Tongue (tissue), 2 donors: ENCODE results near the gene MTRF1. TPM values are rescaled to one million over a fixed set of nuclear protein-coding genes. Genes with fewer than 3 reads are reported as not detected.
"Not testable (repeated sequence)": the region's sequence is repeated elsewhere in the genome, so short reads cannot be mapped to it uniquely, and the experiment has no call there.

Experiments
- DNase-seq: peaks from one replicate; pipeline ENCODE4 v3.0.0-alpha.2; 2015
- total RNA-seq: library from RNA; depleted of rRNA; stranded (reverse); fragments of >200 nt; gene quantifications from one replicate; pipeline ENCODE4 v1.2.3, GENCODE V29; 2014

Gene MTRF1
- total RNA-seq, 1 donor from 2014 or later, result 17.1 TPM

GRCh38 chr13:41279156-41279555 lies 15.8 kb upstream of the MTRF1 start:
- DNase-seq, result not testable (repeated sequence)

GRCh38 chr13:41276824-41277223 lies 13.4 kb upstream of the MTRF1 start:
- DNase-seq, result no peak

GRCh38 chr13:41274881-41275280 lies 11.5 kb upstream of the MTRF1 start:
- no peak for DNase-seq

GRCh38 chr13:41273831-41274441 lies 10.6 kb upstream of the MTRF1 start:
- no peak for DNase-seq

DNA sequence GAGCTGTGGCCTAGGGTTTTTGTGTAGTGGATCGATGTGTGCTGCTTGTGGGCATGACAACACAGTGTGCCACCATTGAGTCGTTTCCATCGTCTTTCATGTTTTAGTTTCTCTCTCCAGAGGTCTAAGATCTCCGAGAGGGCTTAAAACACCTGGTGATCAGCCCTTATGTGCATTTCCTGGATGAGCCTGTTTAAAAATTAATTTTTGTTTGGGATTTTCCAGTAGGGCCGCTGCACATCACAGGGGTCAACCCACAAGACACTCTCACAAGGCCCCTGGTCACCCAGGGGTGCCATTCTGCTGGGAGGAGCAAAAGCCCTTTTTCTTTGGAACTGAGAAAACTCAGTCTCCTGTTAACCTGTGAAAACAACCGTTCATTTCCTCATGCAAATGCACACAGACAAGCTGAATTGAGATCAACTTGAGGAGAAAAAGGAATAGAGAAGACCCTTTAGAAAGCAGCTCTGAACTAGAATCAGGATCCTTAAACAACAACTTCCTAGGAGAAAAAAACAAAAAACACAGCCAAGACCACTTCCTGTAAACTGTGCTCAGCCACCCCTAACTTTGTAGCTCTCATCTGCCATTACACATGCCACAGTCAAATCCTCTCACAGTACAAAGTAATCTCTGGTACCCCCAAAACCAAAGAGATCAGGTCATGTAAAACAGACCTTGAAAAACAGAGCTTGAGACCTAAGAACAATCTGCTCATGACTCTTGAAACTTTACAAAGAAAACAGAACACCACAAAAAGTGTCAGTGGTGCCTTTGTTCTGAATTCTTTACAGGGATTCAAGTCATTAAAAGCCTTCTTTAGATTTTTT lies 8.3 kb upstream of the MTRF1 start:
- no peak for DNase-seq

GRCh38 chr13:41268764-41269163 lies 5.4 kb upstream of the MTRF1 start:
- DNase-seq, result peak; percentile 25

DNA sequence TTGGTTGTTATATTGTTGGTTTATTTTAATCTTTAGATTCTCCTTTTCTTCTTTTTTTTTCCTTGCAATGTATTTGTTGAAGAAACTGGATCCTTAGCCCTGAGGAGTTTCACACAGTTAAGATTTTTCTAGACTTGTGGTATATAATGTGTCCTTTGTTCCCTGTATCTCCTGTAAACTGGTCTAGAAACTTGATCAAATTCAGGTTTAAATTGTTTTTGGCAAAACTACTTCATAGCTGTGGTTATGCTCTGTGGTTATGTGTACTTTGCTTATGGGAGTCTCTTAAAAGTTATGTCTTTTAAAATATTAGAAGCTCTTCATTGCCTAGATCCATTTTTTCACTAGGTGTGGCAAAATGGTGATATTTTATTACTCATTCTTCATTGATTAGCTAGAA lies 3.7 kb upstream of the MTRF1 start:
- no peak for DNase-seq

- no peak for DNase-seq
Observed at GRCh38 chr13:41259875-41260501, 3.4 kb downstream of the MTRF1 start.

DNA sequence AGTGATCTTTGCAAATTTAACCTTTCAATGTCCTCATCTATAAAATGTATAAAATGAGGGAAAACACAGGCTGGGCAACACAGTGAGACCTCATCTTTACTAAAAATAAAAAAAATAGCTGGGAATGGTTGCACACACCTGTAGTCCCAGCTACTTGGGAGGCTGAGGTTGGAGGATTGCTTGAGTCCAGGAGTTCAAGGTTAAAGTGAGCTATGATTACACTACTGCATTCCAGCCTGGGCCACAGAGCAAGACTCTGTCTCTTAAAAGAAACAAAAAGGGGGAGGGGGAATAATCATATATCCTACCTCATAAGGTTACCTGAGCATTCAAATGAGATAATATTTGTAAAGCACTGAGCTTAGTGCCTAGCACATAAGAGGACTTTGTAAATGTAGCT lies 5.8 kb downstream of the MTRF1 start:
- no peak for DNase-seq

DNA sequence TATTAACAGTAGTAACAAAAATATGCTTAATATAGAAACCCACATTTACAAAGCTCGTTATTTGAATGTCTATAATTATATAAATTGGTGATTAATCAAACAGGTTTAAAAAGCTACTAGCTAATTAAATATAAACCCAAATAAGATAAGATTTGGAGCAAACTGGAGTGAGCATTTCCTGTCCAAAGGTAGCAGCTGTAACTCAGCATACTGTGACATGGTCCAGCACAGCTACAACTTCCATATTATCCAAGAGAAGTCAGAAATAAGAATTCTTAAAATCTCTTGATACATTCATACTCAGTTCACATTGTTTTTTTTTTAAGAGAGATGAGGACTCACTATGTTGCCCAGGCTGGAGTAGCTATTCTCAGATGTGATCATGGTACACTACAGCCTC lies 8.5 kb downstream of the MTRF1 start:
- DNase-seq, result no peak

GRCh38 chr13:41250993-41251392 lies 12.4 kb downstream of the MTRF1 start:
- no peak for DNase-seq

DNA sequence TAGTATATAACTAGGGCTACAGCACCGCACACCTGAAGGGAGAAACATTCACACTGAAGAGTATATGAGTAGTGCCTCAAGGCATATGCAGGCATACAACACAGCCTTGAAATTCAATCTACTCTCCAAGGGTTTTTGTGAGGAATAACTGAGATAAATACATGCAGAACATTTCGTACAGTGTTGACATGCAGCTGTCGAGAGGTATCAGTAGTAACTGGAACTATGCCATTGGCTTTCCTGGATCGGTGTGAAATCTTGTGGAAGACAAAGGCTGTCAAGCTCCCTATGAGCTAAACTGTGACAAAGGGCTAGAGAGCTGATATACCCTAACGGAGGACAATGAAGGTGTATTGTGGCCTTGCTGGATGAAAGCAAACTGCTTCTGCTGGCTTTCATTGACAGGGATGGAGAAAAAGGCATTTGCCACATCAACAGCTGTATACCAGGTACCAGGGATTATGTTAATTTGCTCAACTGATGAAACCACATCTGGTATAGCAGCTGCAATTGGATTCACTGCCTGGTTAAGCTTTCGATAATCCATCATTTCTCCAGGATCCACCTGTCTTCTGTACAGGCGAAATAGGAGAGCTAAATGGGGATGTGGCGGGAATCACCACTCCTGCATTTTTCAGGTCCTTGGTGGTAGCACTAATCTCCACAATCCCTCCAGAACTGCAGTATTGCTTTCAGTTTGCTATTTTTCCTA lies 16.3 kb downstream of the MTRF1 start:
- DNase-seq, result peak; percentile 84

DNA sequence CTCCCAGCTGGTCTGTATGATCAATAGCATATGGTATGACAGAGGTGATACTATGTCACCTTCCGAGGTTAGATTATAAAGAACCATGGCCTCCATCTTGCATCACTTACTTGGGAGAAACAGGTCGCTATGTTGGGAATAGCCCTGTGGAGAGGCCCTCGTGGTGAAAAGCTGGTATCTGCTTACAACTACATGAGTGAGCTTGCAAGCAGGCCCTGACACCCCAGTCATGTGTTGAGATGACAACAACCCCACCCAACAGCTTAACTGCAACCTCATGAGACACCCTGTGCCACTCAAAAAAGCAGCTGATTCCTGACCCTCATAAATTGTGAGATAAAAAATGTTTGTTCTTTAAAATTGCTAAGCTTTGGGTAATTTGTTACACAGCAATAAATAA lies 18.8 kb downstream of the MTRF1 start:
- peak; percentile 34 for DNase-seq

DNA sequence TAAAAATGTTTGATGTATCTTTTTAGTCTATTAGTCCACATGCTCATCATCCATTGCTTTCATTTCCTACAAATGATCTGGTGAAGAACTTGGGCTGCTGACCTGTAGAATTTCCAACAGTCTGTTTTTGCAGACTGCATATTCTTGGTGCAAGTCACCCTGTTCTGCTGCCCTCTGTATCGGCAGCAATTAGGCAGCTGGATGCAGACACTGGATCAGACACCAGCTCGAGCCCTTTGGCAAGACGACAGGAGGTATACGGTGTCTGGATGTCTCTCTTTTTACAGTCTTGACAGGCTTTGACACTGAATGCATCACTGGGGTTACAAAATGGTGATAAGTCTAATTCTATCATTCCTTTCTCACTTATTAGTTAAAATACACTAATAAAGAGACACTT lies 21.8 kb downstream of the MTRF1 start:
- peak; percentile 33 for DNase-seq

DNA sequence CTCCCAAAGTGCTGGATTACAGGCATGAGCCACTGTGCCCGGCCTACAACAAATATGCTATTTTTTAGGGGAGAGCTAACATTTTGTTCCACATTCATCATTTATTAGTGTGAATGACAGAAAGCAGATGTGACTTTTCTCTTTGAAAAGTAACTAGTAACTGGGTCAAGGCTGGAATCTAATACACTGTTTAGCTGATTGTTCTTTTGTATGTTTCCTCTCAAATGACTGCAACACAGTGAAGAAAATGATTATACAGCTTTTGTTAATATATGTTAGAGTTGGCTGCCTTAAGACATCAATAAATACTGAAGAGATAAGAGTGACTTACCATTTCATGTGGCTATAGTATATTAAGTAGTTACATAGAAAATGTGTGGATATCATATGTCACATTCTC lies 27.0 kb downstream of the MTRF1 start:
- peak; percentile 9 for DNase-seq

DNA sequence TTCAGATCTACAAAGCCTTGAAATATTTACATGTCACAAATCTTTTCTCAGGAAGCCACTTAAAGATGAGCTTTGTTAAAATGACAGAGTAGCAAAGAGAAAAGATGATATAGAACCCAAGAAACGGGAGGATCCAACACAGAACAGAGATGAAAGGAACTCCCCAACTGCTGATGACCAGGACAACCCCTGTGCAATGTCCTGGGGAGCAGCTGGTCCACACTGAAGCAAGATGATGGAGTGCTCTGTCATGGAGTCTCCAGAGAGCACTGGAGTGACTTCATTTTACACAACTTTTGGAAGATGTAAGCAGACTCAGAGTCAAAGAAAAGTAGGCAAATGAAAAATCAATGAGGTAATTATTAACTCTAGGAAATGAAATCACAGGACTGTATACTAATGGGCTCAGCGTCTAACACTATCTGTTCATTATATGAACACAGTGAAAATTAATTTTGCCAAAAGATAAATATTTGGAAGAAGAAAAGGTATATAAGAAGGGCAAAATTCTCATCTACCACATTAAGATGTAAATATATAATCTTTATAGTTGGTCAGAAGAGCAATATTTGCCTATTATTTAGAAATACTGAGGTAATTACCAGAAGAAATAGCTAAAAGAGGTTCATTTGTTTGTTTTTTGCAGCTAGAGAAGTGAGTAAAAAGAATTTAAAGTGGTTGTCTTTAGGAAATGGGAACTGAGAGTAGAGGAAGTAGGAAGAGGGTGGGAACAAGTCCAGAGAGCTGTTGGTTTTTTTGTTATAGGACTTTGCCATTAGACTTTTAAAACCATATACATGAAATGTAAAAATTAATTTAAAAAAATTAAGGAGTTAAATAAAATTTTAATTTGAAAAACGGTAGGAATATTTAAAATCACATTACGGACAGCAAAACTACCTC lies 30.5 kb downstream of the MTRF1 start:
- no peak for DNase-seq

DNA sequence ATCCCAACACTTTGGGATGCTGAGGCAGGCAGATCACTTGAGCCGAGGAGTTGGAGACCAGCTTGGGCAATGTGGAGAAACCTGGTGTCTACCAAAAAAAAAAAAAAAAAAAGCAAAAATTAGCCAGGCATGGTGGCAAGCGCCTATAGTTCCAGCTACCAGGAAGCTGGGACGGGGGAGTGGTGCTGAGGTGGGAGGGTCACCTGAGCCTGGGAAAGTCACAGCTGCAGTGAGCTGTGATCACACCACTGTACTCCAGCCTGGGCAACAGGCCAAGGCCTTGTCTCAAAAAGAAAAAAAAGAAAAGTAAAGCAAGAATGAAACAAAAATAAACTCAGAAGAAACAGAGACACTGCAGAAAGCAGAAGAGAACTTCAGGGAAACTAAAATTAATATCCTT lies 31.6 kb downstream of the MTRF1 start:
- DNase-seq, result no peak

DNA sequence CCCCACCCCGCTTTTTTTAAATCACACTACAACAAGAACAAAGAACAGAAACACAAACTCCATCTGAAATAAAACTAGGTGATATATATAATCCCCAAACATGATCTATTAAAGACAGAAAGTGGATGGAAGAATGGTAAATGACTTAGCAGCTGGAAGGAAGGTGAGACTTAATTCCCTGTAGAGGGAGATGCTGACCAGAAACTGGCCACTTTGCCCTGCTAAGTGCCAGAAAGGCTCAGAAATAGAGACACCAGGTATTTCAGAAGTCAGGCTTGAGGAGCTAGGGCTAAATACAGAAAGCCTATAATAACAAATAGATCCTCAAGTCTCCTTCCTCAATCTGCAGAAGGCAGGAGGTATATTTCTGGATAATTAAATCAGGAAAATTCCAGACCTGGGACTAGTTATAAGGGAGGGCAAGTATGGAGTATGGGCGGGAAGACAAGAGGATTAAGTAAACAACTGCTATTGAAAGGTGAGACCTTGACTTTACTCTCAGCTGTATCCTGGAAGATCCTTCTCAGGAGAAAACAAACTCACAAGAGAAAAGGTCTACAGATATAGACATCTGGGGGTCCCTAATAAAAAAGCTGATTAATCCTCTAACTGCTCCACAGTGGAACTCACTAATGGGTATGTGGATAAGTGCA lies 32.2 kb downstream of the MTRF1 start:
- no peak for DNase-seq

DNA sequence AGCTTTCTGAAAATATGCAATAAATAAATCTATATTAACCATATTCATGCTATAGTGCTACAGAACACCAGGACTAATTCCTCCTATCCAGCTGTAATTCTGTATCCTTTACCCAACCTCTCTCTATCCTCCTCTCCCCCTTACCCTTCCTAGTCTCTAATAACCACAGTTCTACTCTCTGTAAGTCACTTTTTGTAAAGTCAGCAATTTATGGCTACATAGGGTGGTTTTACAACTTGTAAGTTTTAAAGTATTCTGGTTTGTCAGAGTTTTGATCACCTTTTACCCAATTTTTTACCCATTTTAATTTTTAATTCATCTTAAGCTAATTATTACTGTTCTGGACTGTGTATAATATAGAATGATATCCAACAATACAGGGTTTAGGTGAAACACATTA lies 34.0 kb downstream of the MTRF1 start:
- no peak for DNase-seq

DNA sequence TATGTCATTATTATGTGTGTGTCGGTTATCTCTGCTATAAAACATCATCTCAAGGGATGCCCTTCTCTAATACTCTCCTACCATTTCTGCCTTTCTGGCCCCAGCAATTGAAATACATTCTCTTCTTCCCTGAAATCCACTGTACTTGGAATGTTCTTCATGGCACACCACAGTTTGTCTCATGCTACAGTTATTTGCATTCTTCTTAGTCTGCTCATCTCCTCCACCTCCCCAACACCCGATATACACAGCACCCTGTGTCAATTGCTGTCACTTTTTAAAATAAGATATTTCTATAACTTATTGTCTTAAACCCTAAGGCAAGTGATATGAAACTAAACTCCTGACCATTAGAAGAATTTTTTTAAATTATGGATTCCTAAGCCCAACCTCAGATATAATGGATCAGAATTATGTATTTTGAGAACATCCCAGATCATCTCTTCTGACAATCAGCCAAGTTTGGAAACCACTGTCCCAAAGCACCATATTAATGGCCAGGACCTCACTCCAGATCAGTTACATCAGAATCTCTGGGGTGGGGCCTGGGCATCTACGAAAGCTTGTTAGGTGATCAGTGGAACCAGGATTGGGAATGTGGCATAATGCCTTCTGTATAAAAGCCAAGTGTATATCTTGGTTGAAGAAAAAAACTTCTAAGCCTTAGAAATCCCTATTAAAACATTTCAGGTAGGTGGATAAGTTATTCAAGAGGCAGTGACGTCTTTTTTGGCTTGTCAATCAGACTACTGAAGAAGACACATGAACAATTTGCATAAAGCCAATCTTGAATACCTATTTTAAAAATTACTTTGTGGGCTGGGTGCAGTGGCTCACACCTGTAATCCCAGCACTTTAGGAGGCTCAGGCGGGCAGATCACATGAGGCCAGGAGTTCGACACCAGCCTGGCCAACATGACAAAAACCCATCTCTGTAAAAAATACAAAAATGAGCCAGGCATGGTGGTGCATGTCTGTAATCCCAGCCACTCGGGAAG lies 39.0 kb downstream of the MTRF1 start:
- DNase-seq, result no peak
